Measurements from ENCODE around the gene LIG1.
A peak's percentile ranks its signal among the peaks of the same experiment; 100 is the strongest.

Gene LIG1

GRCh38 chr19:48169939-48170803 is at the start of gene LIG1, which contains the start of gene ZSWIM9:
Gene LIG1, minus strand, starts transcription at chr19:48170344. Its CDS starts 4,778 bp downstream, at chr19:48165566.
Gene ZSWIM9, plus strand, starts transcription at chr19:48170680. Its CDS starts 1,123 bp downstream, at chr19:48171803.
- DNase-seq, result peak; percentile 88

- DNase-seq, result no peak
Observed at GRCh38 chr19:48218997-48219396, 48.9 kb upstream of the LIG1 start.

GRCh38 chr19:48216933-48217332 is 46.8 kb upstream of the LIG1 start:
- DNase-seq, result no peak

GRCh38 chr19:48213959-48214358 is 43.8 kb upstream of the LIG1 start:
- no peak for DNase-seq

GRCh38 chr19:48210005-48210404 is 39.9 kb upstream of the LIG1 start:
- no peak for DNase-seq

GRCh38 chr19:48206397-48207093 is 36.4 kb upstream of the LIG1 start:
- DNase-seq, result no peak

GRCh38 chr19:48203794-48204628 is 33.9 kb upstream of the LIG1 start:
- DNase-seq, result peak; percentile 87

GRCh38 chr19:48203222-48203793 is 33.2 kb upstream of the LIG1 start:
- DNase-seq, result no peak

GRCh38 chr19:48196933-48197665 is 27.0 kb upstream of the LIG1 start:
- DNase-seq, result no peak

GRCh38 chr19:48196321-48196763 is 26.2 kb upstream of the LIG1 start:
- DNase-seq, result no peak

GRCh38 chr19:48194844-48195830 is 25.0 kb upstream of the LIG1 start:
- no peak for DNase-seq

GRCh38 chr19:48194041-48194843 is 24.1 kb upstream of the LIG1 start:
- DNase-seq, result peak; percentile 22

GRCh38 chr19:48192750-48193149 is 22.6 kb upstream of the LIG1 start:
- no peak for DNase-seq

- DNase-seq, result no peak
Observed at GRCh38 chr19:48190885-48191284, 20.7 kb upstream of the LIG1 start.

GRCh38 chr19:48190288-48190884 is 20.2 kb upstream of the LIG1 start:
- peak; percentile 67 for DNase-seq

- no peak for DNase-seq
Observed at GRCh38 chr19:48186541-48186991, 16.4 kb upstream of the LIG1 start.

GRCh38 chr19:48186015-48186414 is 15.9 kb upstream of the LIG1 start:
- DNase-seq, result no peak

- no peak for DNase-seq
Observed at GRCh38 chr19:48183356-48183755, 13.2 kb upstream of the LIG1 start.

GRCh38 chr19:48182434-48182833 is 12.3 kb upstream of the LIG1 start:
- no peak for DNase-seq
